NCI-H146 treated with DMSO at 0.1 percent for 48 hours (cell line): ENCODE results near the gene CASZ1.

Experiments used
- DNase-seq: peaks from one replicate; lab custom pipeline; 2025; ENCODE audit not compliant: unreplicated experiment; lab: John Stamatoyannopoulos, UW

CASZ1 gene

GRCh38 chr1:10733474-10734366 is 62.7 kb downstream of the CASZ1 start:
- no peak for DNase-seq

- no peak for DNase-seq
Observed at GRCh38 chr1:10730985-10731384, 65.5 kb downstream of the CASZ1 start.

GRCh38 chr1:10728595-10729410 is 67.6 kb downstream of the CASZ1 start:
- no peak for DNase-seq

GRCh38 chr1:10727751-10728232 is 68.7 kb downstream of the CASZ1 start:
- DNase-seq, result no peak

GRCh38 chr1:10726355-10726754 is 70.1 kb downstream of the CASZ1 start:
- DNase-seq, result no peak

GRCh38 chr1:10724948-10725847 is 71.2 kb downstream of the CASZ1 start:
- DNase-seq, result no peak

GRCh38 chr1:10724511-10724910 is 71.9 kb downstream of the CASZ1 start:
- DNase-seq, result no peak

- no peak for DNase-seq
Observed at GRCh38 chr1:10724052-10724494, 72.4 kb downstream of the CASZ1 start.

GRCh38 chr1:10723317-10723716 is 73.1 kb downstream of the CASZ1 start:
- no peak for DNase-seq

- no peak for DNase-seq
Observed at GRCh38 chr1:10722803-10723202, 73.6 kb downstream of the CASZ1 start.

- DNase-seq, result no peak
Observed at GRCh38 chr1:10721381-10722321, 74.8 kb downstream of the CASZ1 start.

GRCh38 chr1:10720635-10721034 is 75.8 kb downstream of the CASZ1 start:
- DNase-seq, result no peak

- DNase-seq, result no peak
Observed at GRCh38 chr1:10718083-10718415, 78.4 kb downstream of the CASZ1 start.

- DNase-seq, result no peak
Observed at GRCh38 chr1:10717296-10718082, 79.0 kb downstream of the CASZ1 start.

- no peak for DNase-seq
Observed at GRCh38 chr1:10716840-10717239, 79.6 kb downstream of the CASZ1 start.

GRCh38 chr1:10714337-10715114 is 81.9 kb downstream of the CASZ1 start:
- DNase-seq, result no peak

GRCh38 chr1:10713614-10714013 is 82.8 kb downstream of the CASZ1 start:
- DNase-seq, result no peak
